Peyer's patch (tissue), 4 donors: Measurements from ENCODE around the gene PPARA.

ENCODE experiments used
- CTCF ChIP-seq, 6 experiments: fragments of 450-650 bp in 4 of 6; fragments of 200-600 bp in 2 of 6; sonication (generic) in 1 of 6; IDR thresholded peaks; one replicate each; pipeline ENCODE4 v1.5.1; 2017 to 2019; ENCODE audit warnings: antibody characterized with exemption in 6 of 6, mild to moderate bottlenecking in 3 of 6, moderate library complexity in 1 of 6
- POLR2A ChIP-seq, 2 donors: fragments of 450-650 bp; IDR thresholded peaks; one replicate each; pipeline ENCODE4 v1.5.1; 2017; ENCODE audit warnings: antibody characterized with exemption in 2 of 2, mild to moderate bottlenecking in 2 of 2, moderate library complexity in 2 of 2

- TF ChIP-seq CTCF (IDR thresholded peaks at IDR 0.05), result no peak
- no peak for TF ChIP-seq POLR2A (IDR thresholded peaks at IDR 0.05)
These were observed 10.4 kb upstream of the PPARA start for GRCh38 chr22:46139895-46140350.
